ENCODE measurements around the gene MAK. TPM values are rescaled to one million over a fixed set of nuclear protein-coding genes. Genes with fewer than 3 reads are reported as not detected.

The MAK gene
- total and polyA plus RNA-seq, 2 of the 13 experiments (the other 11 are each of a cell fraction or from before 2014, with no cell fraction given), result 0.04 TPM; not detected in 1

GRCh38 chr6:10722820-10723566 is 115.3 kb downstream of the MAK start, which contains the start of gene TMEM14C (continued):
- TF ChIP-seq ZNF441 (CRISPR knock-in tag; IDR thresholded peaks at IDR 0.05; ENCODE audit: borderline replicate concordance) (peak; percentile 82; the same call in 1 of the 2 replicates), MTA1 (CRISPR knock-in tag; IDR thresholded peaks at IDR 0.05; ENCODE audit: borderline replicate concordance) (peak; percentile 97), ZNF101 (CRISPR knock-in tag; IDR thresholded peaks at IDR 0.05; ENCODE audit: borderline replicate concordance, low read depth) (peak; percentile 86; the same call in 1 of the 2 replicates), MAFF (IDR thresholded peaks at IDR 0.05; ENCODE audit: low read depth, low read length) (no peak), FOXO1 (CRISPR knock-in tag; IDR thresholded peaks at IDR 0.05) (peak; percentile 82), AFF4 (CRISPR knock-in tag; IDR thresholded peaks at IDR 0.05) (no peak), ZNF7 (CRISPR knock-in tag; IDR thresholded peaks at IDR 0.05) (peak; percentile 84), HINFP (CRISPR knock-in tag; IDR thresholded peaks at IDR 0.05; ENCODE audit: low read depth) (peak; percentile 91), RFX5 (IDR thresholded peaks at IDR 0.05; ENCODE audit: low read depth, low read length) (no peak), FOXJ3 (CRISPR knock-in tag; IDR thresholded peaks at IDR 0.05; ENCODE audit: borderline replicate concordance) (peak; percentile 59; the same call in 1 of the 2 replicates), GMEB2 (CRISPR knock-in tag; IDR thresholded peaks at IDR 0.05; ENCODE audit: low read depth) (0 out of 2 replicates have a peak, but pooled peaks have one; percentile 23), ZFP91 (CRISPR knock-in tag; IDR thresholded peaks at IDR 0.05; ENCODE audit: borderline replicate concordance) (peak; percentile 97), BHLHE40 (IDR thresholded peaks at IDR 0.05; ENCODE audit: low read length) (peak; percentile 84), NR2F2 (IDR thresholded peaks at IDR 0.05; ENCODE audit: borderline replicate concordance, low read depth) (no peak), ZFP1 (CRISPR knock-in tag; IDR thresholded peaks at IDR 0.05) (peak; percentile 91), ZNF639 (CRISPR knock-in tag; conservative IDR thresholded peaks at IDR 0.05) (peak; percentile 100), ZNF367 (CRISPR knock-in tag; IDR thresholded peaks at IDR 0.05; ENCODE audit: borderline replicate concordance) (no peak), CHD4 (IDR thresholded peaks at IDR 0.05; ENCODE audit: borderline replicate concordance, low read length) (no peak), ZBTB1 (CRISPR knock-in tag; IDR thresholded peaks at IDR 0.05; ENCODE audit: borderline replicate concordance) (no peak), ZNF850 (CRISPR knock-in tag; conservative IDR thresholded peaks at IDR 0.05) (no peak)
